GM12873 (cell line): ENCODE data around the gene WDSUB1.

ENCODE experiments used
- TF ChIP-seq, protein P1 (sequence below): IDR thresholded peaks from 2 replicates; pipeline ENCODE4 v1.5.1; 2012; ENCODE audit warnings: low read depth, mild to moderate bottlenecking, moderate library complexity, low read length, control low read depth; ENCODE audit not compliant: insufficient read depth; ENCODE audit errors: missing control alignments

WDSUB1 gene

DNA sequence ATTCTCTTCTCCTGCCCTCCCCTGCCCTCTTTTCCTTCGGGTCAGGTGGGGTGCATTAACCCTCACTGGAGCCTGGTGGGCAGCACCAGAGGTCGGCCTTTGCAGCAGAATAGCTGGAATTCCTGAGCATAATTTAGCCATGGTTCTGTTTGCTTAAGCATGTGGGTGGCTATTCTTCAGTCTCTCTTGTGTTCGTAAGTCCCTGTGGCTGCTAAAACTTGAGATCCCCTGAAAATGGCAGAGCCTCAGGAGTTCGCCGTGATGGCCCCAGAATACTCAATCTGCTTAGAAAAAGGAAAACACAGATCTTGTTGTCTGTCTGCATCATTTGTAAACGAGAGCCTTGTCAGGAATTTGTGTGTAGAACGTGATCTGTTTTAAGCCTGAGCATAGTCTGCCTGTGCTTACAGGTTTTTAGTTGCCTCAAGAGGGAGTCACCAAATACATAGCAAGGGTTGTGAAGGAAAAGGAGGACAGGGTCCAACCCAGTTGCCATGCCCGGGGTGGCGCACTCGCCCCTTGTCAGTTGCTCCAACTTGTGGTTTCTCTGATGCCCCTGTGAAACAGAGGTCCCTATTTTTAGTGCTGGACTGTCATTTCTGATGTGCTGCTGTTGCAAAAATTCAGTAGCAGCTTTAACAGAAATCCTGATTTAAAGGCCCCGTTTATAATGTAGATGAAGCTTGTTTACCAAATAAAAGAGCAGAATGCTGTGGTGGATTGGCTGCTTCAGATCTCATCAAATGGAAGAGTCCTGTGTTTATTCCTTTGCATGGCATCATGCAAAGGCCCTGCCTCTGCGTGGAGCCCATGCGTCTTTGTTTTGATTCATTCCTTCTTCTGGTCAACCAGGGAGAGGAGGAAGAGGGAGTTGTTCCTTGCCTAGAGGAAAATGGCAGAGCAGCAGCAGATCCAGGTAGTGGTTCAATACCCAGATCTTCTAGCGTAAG lies 74.8 kb downstream of the WDSUB1 start:
- TF ChIP-seq, protein P1, sequence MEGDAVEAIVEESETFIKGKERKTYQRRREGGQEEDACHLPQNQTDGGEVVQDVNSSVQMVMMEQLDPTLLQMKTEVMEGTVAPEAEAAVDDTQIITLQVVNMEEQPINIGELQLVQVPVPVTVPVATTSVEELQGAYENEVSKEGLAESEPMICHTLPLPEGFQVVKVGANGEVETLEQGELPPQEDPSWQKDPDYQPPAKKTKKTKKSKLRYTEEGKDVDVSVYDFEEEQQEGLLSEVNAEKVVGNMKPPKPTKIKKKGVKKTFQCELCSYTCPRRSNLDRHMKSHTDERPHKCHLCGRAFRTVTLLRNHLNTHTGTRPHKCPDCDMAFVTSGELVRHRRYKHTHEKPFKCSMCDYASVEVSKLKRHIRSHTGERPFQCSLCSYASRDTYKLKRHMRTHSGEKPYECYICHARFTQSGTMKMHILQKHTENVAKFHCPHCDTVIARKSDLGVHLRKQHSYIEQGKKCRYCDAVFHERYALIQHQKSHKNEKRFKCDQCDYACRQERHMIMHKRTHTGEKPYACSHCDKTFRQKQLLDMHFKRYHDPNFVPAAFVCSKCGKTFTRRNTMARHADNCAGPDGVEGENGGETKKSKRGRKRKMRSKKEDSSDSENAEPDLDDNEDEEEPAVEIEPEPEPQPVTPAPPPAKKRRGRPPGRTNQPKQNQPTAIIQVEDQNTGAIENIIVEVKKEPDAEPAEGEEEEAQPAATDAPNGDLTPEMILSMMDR: no peak

DNA sequence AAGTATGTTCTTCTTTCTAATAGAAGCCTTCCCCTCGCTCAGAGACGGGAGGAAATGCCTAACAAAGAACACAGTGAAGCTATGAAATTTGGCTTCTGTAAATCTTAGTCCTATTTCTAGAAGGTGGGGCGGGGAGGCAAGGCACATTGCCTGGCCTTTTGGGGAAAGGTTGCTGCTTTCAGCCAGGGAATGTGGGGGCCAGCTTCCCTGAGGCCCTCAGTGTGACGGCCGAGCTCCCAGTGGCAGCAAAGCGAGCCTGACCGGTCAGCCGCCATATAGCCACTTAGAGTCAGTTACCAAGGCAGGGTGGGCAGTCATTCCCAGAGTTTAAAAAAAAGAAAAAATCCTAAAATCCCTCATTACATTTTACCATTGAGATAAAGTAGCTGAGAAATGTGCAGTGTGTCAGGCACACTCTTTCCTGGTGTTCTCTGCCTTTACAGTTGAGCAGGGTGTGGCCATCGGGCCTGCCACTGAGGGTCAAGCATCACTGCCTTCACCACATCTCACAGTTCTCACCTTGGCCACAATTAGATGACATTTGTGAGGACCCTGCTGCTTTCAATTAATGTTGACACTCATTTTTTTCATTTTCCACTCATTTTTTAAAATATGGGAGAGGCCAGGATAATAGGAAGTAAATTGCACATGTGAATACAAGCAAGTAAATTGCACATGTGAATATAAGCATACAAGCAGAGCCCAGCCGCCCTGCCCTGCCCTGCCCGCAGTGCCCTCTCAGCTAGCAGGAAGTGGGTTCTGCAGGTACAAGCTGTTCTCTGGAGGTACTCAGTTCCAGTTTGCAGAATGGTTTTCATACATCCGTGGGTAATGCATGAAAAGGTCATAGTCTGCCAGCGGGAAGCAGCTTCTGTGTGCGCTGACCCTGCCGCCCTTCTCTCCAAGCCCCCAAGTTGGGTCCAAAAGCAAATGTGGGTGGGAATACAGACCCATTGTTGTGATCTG lies 76.9 kb downstream of the WDSUB1 start:
- TF ChIP-seq, protein P1: no peak

DNA sequence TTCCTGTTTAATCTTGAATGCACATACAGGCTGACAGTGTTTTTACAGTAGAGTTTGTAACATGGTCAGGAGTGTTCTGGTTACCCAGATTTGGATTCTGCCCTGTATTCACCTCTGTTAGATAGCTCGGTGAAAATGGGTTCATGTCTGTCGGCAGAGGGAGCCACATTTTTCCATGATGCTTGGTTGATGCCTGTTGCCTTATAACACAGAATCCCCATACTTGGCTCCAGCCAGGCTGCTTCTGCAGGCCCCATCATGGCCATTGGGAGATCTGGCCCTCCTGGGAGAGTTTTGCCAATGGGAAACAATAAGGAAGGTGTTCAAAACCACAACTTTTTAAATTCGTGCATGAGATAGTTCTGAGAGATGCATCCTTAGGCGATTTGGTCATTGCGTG lies 78.1 kb downstream of the WDSUB1 start:
- TF ChIP-seq, protein P1: no peak

DNA sequence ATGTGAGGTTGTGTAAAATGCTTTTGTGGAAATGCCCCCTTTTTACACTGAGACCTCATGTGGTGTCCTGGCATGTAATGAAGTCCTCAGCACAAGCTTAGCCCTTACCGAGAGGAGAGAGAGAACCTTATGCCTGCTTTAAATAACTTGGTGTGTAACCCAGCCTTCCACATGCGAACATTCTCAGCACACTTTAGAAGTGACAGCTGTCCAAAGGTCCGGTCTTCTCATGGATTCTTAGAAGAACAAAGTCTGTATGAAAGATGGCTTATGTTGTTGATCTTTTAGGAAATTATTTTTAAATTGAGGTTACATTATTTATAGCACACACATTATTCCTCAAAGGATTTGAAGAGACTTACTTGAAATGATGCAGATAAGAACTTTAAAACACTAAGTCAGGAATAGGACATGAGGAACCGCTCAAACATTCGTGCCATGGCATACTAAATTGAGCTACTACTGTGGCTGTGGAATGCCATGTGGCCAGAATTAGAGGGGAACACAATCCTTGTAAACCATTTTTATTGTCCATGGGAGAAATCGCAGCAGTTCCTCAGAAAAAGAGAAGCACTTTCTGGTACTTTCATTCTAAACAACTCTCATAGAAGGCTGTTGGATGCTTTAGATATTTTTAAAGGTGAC lies 79.6 kb downstream of the WDSUB1 start:
- TF ChIP-seq, protein P1: no peak

DNA sequence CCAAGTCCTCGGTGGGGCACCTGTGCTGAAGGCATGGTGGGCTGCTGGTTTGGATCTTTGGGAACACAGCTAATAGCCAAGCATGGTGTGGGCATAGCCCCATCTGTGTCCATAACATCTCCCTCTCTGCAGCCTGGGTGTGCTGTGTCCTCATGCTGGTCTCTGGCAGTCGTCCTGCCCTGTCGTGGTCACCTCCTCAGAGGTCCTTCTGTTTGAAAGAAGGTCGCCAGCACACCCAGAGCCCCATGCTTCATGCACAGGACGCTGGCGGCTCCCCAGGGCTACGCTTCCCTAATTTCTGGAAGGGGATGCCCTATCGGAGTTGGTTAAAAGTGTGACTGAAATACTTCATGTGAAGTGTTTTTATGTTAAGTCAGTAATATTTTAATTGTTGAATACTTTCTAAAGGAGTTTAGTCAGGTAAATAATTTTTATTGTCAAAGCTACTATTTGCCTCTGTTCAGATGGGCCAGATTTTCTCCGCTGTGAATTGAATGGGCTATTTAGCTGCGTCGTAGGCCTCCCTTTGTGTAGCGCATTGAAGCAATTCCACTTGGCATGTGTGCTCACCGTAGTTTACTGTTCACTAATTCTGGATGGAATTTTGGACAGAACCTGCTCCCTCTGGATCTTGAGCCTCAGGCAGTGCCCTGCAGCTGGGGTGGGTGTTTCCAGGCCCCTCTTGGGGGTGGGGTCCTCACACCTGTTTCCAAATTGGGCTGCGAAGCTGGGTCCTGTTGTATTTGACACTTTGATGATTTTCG lies 81.9 kb downstream of the WDSUB1 start:
- TF ChIP-seq, protein P1: no peak

DNA sequence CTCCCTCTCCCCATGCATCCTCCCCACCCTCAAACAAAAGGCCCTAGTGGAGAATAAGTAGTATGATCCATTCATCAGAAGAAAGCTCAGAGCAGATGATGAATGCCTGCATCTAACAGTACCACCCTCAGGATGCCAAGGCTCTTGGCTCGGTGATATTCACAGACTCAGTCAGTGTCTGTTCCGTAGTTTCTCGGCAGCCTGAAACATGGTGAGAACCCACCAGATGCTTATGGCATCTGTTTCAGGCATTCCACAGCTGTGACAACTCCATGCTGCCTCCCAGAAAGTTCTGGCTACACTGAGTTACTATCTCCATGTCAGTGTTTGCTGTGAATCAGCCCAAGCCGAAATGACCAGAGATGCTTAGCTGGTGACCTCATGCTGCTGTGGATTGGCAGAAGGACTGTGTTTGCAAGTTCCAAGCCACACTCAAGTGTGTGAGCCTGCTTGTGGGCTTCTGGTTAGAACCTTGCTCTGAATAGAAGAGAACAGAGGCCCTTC lies 83.9 kb downstream of the WDSUB1 start:
- TF ChIP-seq, protein P1: no peak
